Mesenteric fat pad (tissue), 1 donor: ENCODE measurements around the gene INO80. TPM values are rescaled to one million over a fixed set of nuclear protein-coding genes. Genes with fewer than 3 reads are reported as not detected.

Source experiments
- DNase-seq: peaks from one replicate; pipeline ENCODE4 v3.0.0-alpha.2; 2020; ENCODE audit warnings: low spot score
- total RNA-seq: library from RNA; stranded (reverse); fragmentation: NEBNext Ultra II Directional; extraction: Animal tissue kit (Norgen Biotek cat#: 25700); gene quantifications from one replicate; pipeline ENCODE4 v1.2.1, GENCODE V29; 2021
- donor health status: DM: yes; HTN: yes; CAD: no.

The INO80 gene
- total RNA-seq, 1 donor from 2014 or later: 27.2 TPM

DNA sequence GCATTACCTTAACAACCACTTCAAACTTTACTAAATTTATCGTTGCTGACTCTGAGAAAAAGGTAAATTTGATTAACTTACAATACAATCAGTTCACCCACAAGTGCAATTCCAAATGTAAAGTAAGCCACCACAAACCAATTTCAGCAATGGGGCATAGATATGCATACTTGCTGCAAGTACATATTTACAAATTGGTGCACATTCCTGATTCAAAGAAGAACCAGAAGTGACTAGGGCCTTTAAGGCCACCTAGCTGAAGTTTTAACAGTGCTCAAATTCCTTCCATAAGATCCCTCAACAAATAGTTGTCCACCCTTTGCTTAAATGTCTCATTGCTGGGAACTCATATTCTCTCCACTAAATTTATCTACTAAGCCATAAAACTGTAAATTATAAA lies 67.2 kb downstream of the INO80 start:
- no peak for DNase-seq

DNA sequence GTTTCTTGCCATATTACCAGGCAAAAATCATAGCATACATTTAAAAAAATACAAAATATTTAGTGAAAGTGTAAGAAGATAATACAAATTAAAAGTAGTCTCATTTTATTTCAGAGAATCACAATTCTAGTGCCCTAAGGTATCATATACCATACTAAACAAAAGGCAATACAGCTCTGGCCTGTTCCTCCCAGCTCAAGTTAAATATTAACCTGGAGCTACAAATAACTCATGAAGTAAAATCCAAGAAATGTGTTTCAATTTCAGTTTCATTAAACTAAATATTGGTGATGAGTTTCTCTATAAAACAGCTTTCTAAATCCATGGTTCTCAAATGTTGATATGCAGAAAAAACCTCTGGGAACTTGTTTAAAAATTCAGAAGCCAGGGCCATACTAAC lies 67.7 kb downstream of the INO80 start:
- no peak for DNase-seq

DNA sequence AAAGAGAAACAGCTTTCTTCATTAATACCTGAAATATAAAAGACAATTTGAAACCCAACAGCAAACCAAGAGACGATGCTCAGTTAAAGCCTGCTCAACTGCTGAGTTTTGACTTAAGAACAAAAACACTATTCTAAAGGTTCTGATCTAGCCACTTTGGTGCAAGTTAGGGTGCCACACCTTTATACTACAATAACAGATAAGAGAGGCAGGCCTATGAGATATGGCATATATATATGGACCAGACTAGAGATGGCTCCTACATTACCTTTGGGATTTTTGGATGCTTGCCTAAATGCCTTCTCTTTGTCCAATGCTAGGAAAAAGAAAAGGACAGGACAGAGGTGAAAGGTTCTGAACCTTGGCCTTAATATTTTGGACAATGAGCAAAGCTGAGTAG lies 68.6 kb downstream of the INO80 start:
- no peak for DNase-seq

DNA sequence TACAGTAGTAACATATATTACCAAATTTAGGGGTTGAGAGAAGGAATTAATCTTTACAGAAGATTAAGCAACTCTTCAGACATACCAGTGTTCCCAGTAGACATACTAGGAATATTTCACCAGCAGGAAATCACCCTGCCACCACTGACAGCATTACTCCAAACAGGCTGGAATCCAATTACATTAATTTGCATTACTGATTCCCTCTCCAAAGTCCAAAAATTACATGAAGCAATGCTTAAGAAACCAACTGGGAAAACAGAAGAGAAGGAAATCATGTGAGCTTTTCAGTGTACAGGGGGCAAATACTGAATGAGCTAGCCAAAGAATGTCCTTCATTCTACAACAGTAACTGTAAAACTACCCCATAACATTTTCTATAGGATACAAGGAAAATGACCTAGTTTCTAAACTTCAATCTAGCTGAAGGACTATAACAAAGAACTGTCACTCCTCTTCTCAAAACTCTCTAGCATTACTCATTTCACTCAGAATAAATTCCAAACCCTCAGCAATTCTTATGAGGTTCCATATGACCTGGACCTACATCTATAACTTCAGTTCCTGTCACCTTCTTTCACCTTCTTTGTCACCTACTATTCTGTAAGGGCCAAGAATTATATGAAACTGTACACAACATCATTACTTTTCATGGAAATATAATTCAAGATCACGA lies 72.7 kb downstream of the INO80 start:
- DNase-seq: no peak

DNA sequence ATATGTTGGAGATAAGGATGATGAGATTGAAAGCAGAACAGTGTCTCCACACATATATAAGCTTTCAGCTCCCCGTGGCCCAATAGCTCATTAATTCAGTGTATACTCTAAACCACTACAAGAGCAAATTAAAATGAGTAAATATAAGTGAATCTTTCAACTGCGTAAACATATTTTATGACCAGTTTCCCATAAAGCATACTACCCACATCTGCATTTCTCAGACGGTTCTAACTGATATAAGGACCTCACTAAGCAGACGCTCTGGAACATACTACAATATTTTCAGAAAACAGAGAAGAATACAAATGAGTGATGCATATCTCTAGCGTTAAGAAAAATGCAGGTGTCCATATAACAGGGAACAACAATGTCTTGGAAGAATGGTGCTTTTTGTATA lies 73.2 kb downstream of the INO80 start:
- no peak for DNase-seq

DNA sequence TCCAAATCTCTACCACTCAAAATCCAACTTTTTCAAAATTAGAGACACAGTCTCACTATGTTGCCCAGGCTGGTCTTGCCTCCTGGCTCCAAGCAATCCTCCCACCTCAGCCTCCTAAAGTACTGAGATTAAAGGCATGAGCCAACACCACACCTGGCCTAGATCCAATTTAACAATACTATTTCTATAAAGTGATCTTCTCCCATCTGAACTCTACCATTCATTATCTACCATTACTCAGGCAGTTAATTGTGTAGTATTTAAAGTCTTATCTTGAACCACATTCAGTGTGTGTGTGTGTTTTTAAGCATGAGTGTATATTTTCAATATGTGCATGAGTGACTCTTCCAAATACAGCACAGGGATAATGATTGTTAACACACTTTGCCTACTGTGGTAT lies 77.0 kb downstream of the INO80 start:
- DNase-seq: no peak

DNA sequence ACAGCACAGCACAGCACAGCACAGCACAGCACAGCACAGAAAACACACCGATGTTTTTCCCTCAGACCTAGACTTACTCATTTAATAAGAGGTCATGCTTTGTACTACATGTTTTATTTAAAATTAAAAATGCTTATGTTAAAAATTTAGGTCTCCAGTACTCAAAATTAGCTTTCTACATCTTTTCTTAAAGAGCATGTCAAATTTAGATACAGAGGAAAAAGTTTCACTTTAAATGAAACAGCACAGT lies 84.1 kb downstream of the INO80 start:
- DNase-seq: no peak

DNA sequence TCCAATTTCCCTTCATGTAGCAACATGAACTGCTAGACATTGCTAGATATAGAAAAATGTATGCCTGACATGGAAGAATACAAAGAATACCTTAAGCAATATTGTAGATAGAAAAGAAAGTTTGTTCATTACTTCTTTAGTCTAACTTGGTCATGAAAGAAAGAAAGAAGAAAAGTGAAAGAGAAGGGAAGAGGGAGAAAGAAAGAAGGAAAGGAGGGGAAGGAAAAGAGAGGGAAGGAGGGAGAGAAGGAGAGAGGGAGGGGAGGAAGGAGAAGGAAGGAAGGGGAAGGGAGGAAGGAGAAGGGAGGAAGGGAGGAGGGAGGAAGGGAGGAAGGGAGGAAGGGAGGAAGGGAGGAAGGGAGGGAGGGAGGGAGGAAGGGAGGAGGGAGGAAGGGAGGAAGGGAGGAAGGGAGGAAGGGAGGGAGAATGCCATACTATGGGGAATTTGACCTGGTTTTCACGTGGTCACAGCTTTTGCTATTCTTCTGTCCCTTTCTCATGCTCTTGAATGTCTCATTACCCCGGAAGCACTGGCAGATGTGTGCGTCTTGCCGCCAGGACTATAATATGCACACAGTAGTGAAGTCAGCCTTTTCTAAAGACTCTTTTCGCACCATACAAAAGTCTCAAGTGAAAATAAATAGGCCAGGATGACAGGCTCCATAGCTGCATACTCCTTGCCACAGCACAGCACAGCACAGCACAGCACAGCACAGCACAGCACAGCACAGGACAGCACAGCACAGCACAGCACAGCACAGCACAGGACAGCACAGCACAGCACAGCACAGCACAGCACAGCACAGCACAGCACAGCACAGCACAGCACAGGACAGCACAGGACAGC lies 84.6 kb downstream of the INO80 start:
- DNase-seq: no peak

DNA sequence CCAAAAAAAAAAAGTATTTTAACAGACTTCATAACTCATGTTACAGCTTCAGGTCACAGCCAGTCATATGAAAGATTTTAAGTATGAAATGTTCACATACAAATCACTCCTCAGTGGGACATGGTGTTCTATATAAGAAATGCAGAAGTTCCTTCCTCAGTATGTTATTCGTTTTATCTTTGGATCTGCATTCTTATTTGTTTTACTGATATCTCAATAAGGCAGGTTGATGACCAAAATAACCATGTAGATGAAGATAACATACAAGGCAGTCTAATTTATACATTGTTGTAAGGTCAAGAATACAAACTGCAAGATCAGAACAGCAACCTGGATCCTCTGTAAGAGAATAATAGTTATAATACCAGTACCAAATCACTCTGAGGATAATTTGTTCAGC lies 87.2 kb downstream of the INO80 start:
- DNase-seq: no peak

DNA sequence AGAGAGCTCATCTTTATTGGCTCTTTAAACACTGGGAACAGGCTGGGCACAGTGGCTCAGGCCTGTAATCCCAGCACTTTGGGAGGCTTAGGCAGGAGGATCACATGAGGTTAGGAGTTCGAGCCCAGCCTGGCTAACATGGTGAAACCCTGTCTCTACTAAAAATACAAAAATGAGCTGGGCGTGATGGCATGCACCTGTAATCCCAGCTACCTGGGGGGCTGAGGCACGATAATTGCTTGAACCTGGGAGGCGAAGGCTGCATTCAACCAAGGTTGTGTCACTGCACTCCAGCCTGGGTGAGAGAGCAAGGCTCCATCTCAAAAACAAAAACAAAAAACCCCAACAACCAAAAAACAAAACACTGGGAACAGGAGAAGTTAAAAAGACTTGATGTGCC lies 90.7 kb downstream of the INO80 start:
- no peak for DNase-seq

DNA sequence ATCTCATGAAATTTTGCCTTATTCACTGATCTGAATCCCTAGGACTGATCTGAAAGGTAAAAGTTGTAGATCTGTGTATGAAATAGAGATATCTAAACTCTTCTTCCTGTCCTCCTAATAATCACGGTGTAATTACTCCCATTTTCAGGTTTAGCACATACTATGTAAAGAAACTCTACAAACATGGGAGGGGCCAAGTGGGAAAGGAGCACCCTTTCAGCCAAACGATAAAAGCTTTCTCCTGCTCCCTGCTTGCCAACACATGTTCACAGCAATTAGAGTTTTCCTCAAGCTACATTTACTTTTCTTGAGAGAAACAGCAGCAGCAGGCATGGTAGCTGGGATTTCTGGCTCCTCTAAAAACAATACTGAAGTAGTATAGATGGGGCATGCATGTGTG lies 91.2 kb downstream of the INO80 start:
- DNase-seq: no peak

DNA sequence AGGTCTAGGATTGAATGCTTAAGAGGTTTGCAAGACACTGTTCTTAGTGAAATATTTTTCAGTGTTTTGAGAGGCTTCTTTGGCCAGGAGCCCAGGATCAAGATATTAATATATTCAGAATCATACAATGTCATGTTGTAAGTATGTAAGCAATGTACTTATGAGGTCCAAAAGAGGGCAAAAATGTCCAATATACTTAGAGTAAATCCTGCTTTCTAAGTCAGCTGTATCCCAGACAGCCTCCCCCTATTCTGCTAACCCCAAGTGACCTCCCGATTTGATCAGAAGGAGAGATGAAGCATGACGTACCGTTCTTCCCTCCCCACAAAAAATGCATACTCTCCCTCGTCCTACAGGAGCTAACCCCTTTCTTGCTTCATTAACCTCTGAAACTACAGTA lies 91.9 kb downstream of the INO80 start:
- DNase-seq: no peak

DNA sequence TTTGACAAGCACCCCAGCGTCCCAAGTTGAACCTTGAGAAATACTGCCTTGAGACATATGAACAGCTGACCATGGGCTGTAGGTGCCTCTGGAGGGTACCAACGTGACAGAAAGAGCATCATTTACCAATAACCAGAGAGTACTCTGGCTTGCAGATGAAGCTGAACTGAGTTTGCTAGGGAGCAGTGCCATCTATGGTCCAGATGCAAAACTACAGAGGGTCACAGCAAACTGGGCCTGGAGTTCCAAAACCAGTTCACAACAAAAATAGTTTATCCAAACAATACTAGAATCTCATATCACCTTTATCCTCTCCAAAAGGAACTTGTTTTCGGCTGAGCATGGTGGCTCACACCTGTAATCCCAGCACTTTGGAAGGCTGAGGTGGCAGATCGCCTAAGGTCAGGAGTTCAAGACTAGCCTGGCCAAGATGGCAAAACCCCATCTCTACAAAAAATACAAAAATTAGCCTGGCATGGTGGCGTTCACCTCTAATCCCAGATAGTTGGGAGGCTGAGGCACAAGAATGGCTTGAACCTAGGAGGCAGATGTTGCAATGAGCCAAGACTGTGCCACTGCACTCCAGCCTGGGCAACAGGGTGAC lies 93.5 kb downstream of the INO80 start:
- no peak for DNase-seq

DNA sequence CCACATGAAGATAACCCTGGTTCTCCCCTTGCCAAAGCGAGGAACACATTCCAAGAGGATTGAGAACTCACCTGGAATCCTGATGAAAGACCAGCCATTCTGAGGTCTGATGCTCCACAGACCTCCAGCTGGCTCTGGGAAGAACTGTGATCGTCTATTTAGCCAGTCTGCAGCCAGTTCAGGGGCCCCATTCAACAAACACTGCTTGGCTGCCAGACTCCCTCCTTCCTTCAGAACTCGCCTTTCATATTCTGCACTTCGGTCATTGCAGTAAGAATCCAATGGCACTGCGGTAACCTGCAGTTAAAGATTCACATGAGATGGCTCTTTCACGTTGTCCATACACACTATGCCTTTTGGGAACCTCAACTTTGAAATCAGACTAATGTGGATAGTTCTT lies 95.3 kb downstream of the INO80 start:
- DNase-seq: no peak

DNA sequence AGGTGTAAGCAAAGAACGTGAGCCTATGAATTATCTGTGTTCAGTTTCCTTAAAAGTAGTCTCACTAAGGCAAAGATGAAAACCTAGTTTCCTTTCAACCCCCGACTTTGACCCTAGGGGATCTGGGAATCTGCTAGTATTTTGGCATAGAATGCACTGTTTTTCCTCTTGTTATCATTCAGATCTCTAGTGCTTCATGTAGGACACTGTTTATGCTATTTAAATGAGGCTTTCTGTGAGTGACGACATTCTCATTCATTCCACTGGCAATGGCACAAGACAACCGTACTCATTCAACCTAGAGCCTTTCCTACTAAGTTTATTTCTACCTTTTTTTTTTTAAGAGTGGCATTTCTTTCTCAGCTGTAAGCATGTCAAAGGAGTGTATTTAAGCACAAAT lies 95.8 kb downstream of the INO80 start:
- DNase-seq: no peak

DNA sequence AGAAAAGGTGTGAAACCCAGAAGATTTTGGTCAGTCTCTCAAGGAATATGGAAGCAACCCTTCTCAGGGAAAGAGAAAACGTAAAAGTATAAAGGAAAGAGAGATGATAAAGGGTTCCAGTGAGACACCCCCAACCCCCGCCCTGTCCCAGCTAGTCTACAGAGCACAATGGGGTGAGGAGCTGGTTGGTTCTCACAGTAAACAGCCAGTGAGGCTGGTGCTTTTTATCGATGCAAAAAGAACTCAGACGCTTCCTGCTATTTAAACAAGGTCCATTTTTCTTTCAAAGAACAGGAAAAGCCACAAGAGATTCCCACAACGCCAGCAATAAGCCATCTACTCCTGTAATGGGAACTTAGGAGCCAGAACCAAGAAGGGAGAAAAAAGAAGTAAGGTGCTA lies 96.9 kb downstream of the INO80 start:
- DNase-seq: no peak

DNA sequence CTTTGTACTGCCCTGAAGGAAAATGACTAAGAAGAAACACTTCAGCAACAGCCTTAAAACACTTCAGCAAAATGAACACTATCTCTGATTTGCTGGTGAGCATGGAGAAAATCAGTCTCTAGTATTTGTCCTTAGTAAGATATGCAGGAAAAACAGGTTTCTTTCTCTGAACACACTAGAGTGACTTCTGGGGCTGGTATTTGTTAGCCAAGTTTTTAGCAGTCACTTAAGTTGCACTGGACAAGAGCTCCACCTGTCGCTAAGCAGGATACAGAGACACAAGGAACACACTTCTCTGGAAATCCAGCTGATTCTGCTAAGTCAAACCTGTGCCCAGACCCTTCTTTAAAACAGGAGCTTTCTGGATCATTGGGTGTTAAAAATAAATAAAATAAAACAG lies 97.5 kb downstream of the INO80 start:
- no peak for DNase-seq

DNA sequence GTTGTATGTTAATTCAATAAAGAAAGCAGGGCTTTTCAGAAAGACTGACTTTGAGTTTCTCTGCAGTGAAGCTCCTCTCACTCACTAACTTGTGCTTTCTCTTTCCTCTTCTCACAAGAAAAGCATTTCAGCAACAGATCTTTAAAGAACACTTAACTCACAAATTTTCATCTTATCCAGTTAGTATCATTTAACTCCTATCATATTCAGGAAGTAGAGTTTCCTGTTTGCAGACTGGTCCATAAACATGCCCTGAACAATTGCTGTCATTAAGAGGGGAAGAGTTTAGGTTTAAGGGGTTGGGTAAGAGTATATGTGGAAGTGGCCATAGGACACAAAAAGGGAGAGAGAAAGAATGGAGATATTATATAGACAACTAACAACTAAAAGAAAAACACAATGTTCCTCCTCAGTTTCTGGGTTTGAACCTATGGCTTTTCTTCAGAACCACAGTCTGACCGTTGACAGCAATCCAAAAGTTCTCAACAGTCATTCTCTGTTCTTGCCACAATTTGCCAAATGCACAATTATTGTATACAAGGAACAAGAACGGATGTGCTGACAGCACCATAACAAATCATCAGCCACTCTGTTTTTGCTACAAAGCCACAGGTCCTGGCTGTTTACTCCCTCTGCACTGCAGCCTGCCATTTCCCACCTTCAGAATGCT lies 98.9 kb downstream of the INO80 start:
- no peak for DNase-seq

DNA sequence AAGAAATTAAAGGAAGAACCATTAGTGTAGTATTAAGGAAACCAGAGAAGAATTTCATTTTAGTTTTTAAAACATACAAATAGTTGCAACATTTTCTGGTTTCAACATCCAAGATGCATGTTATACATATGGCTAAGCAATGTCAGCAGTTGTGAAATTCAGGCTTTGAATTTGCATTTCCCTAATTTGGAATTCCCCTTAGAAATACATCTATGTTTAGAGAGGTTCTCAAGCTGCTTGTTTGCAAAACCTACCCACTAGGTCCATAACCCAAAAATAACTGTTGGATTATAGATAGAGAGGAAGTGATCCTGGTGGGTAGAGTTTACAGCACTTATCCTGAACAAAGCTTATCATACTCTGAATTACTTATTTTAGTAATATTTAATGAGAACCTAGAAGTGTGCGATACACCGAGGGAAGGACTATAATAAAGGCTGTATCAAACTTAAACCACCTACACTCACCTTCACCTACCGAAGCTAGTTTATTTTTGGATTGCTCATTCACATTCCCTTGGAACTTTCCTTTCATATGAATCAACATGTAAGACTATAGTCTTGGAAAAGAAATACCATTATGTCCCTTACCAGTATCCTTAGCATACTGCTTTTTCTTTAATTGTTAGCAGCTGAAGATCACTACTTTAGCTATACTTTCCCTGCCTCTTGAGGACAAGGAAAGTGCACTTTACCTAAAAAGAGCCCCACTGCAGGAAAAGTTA lies 102.2 kb downstream of the INO80 start:
- no peak for DNase-seq

DNA sequence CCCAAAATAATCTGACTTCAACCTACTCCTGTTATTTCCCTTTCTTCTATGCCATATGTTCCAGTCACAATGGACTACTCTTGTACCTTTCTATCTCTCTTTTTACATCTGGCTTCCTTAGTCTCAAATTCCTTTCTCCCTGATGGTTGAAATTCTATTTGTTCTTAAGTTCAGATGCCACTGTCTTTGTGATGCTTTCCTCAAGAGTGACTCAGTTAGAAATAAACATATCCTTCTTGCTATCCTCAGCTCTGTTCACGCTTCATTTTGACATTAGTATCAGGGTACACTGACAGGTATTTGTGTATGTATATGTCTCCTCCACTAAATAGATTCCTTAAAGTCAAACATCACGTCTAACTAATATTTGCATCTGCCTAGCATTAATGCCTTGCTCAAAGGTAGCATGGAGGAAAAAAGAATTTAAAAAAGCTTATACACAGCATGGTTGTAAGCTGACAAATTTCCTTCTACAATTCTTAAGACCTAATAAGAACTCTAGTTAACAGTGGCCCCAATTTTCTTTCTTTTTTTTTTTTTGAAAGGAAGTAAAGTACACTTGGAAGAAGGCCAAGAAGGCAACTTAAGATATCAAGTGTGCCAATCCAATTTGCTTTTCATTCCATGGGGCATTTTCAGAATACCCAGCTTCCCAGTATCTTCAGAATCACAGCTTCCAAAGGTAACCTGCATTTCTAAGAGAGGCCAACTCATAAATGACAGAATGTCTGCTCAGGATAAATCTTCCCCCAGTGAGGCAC lies 104.8 kb downstream of the INO80 start:
- DNase-seq: no peak

DNA sequence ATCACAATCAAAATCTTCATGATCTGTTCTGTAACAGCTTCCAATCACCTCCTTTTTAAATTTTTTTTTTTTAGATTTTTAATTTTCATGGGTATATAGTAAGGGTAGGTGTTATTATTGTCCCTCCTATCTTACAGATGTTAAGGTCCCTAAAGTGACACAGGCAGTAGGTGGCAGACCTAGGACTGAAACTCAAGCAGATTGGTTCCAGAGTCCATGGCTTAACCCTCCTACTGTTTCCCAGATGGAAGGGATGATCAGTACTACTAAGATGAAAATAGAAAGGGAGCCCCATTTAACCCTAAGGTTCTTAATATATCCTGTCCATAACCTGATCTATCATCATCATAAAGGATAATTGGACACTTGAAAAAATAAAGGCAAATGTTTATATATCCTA lies 105.7 kb downstream of the INO80 start:
- DNase-seq: no peak
